ENCODE results near the gene STPG3. TPM values are rescaled to one million over a fixed set of nuclear protein-coding genes. Genes with fewer than 3 reads are reported as not detected.

Gene STPG3
- total and polyA plus RNA-seq, 9 of the 15 experiments (the other 6 are each of a cell fraction or from before 2014, with no cell fraction given), result not detected

DNA sequence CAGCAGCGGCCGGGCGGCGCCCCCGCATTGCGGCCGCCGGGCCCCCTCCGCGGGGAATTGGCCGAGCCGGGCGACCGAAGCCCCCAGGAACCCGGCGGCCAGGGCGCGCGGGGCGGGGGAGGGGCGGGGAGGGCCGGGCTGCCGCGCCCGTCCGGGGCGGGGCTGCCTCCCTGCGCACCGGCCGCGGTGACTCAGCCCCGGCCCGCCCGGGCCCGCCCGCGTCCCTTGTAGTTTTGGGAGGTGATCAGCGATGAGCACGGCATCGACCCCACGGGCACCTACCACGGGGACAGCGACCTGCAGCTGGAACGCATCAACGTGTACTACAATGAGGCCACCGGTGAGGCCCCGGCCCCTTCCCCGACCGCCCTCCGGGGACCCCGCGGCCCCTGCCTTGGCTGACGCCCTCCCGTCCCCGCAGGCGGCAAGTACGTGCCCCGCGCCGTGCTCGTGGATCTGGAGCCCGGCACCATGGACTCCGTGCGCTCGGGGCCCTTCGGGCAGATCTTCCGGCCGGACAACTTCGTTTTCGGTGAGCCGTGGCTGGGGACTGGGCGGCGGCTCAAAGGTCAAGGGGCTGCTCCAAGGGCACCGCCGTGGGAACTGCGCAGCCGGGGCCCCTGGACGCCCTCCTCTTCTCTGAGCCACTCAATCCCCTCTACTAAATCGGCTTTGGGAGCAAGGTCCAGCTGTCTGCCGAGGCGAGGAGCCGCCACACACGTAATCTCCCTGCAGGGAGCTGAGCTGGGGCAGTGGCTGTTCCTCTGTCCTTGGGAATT, 9.4 kb upstream of the STPG3 start:
- intact Hi-C loops (cut with micrococcal nuclease), result loop anchor here (1.0 to 10.0 kb wide), 4 partner anchors 13 to 457 kb away; partner anchors contain the start of genes NELFB, NRARP and TOR4A
- H3K4me3 ChIP-seq, result peak overlapping the region; percentile 96
- POLR2A ChIA-PET, result interaction anchor here (0.6 to 6.5 kb wide), 29 partner anchors 9 to 515 kb away, joined by 3 to 221 read pairs (median 5); partner anchors contain the start of genes ANAPC2, CYSRT1, NELFB and SLC34A3
- TF ChIP-seq ILK (tag; IDR thresholded peaks at IDR 0.05; ENCODE audit: borderline replicate concordance, low read depth) (no peak), TGIF2 (CRISPR knock-in tag; IDR thresholded peaks at IDR 0.05) (0 out of 2 replicates have a peak, but pooled peaks have one; percentile 79), SAP30 (IDR thresholded peaks at IDR 0.05; ENCODE audit: borderline replicate concordance, insufficient read depth, low read depth, low read length, poor library complexity, severe bottlenecking) (peak; percentile 21), POLR2A (conservative IDR thresholded peaks at IDR 0.05) (0 out of 2 replicates have a peak, but pooled peaks have one; percentile 46), ZC3H4 (CRISPR knock-in tag; IDR thresholded peaks at IDR 0.05; ENCODE audit: borderline replicate concordance) (0 out of 2 replicates have a peak, but pooled peaks have one; percentile 5), PBX2 (CRISPR knock-in tag; IDR thresholded peaks at IDR 0.05; ENCODE audit: low read depth) (no peak), PBX2 (tag; conservative IDR thresholded peaks at IDR 0.05; ENCODE audit: low read depth) (no peak), NFE2 (IDR thresholded peaks at IDR 0.05; ENCODE audit: low read depth) (peak; percentile 20; the same call in 1 of the 2 replicates), SMAD2 (IDR thresholded peaks at IDR 0.05; ENCODE audit: low read depth, low read length) (no peak), KAT7 (CRISPR knock-in tag; IDR thresholded peaks at IDR 0.05; ENCODE audit: borderline replicate concordance) (peak; percentile 90), ATF7 (IDR thresholded peaks at IDR 0.05) (no peak), KDM1A (IDR thresholded peaks at IDR 0.05) (no peak), ZNF311 (CRISPR knock-in tag; IDR thresholded peaks at IDR 0.05) (no peak), SRF (CRISPR knock-in tag; IDR thresholded peaks at IDR 0.05) (no peak)
- TF ChIP-seq, protein P1, sequence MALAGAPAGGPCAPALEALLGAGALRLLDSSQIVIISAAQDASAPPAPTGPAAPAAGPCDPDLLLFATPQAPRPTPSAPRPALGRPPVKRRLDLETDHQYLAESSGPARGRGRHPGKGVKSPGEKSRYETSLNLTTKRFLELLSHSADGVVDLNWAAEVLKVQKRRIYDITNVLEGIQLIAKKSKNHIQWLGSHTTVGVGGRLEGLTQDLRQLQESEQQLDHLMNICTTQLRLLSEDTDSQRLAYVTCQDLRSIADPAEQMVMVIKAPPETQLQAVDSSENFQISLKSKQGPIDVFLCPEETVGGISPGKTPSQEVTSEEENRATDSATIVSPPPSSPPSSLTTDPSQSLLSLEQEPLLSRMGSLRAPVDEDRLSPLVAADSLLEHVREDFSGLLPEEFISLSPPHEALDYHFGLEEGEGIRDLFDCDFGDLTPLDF (CRISPR knock-in tag; IDR thresholded peaks at IDR 0.05), result no peak
- TF ChIP-seq, protein P2, sequence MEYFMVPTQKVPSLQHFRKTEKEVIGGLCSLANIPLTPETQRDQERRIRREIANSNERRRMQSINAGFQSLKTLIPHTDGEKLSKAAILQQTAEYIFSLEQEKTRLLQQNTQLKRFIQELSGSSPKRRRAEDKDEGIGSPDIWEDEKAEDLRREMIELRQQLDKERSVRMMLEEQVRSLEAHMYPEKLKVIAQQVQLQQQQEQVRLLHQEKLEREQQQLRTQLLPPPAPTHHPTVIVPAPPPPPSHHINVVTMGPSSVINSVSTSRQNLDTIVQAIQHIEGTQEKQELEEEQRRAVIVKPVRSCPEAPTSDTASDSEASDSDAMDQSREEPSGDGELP (CRISPR knock-in tag; IDR thresholded peaks at IDR 0.05; ENCODE audit: borderline replicate concordance), result peak; percentile 31; the same call in 1 of the 2 replicates

More for the DNA sequence above, 9.4 kb upstream of the STPG3 start:
- Histone ChIP-seq H3K27ac (ENCODE audit: extremely low read depth, low read depth, low read length) (peak overlapping the region; percentile 90), H3K9ac (ENCODE audit: insufficient read depth in 1 of 2, low read depth in 2 of 2, low read length in 2 of 2) (peak overlapping the region; percentile 87 to 100), H3K27me3 (ENCODE audit: control insufficient read depth in 2 of 2, insufficient read depth in 2 of 2, low read length in 2 of 2) (no peaks in the 10 kb centered on the region), H3K9me1 (ENCODE audit: control insufficient read depth, insufficient read depth, low read length) (peaks cover 4% of the 10 kb centered on the region), H3K36me3 (ENCODE audit: control insufficient read depth, insufficient read depth, low read length) (peaks cover 30% of the 10 kb centered on the region), H3K9me3 (replicated peaks; ENCODE audit: control insufficient read depth, insufficient read depth, low read depth, low read length) (no peaks in the 10 kb centered on the region), H2AFZ (ENCODE audit: low read depth, low read length) (no peak overlapping the region), H4K20me1 (replicated peaks; ENCODE audit: control insufficient read depth, insufficient read depth, low read length) (peaks cover 30% of the 10 kb centered on the region), H3K4me1 (replicated peaks in 1 of 2; ENCODE audit: control insufficient read depth in 2 of 2, insufficient read depth in 2 of 2, low read length in 2 of 2) (peaks cover 28 to 91% of the 10 kb centered on the region in 2 experiments), H3K79me2 (ENCODE audit: control insufficient read depth, insufficient read depth, low read length) (peaks cover 57% of the 10 kb centered on the region), H3K4me2 (ENCODE audit: insufficient read depth, low read length) (peak overlapping the region; percentile 95)
- no peak for FAIRE-seq
- no TSS peak for BruUV-seq (replicated peaks)
- in situ Hi-C loops (cut with MboI), result loop anchor here (25.0 kb wide), 1 partner anchor 454 kb away; the partner anchor contains the start of genes CCDC183 and TMEM141
- DNase-seq (ENCODE audit: extremely low read depth in 1 of 4, low spot score in 3 of 4), result peak; percentile 77 to 88 (median 85)
- ATAC-seq, result peak; percentile 11
- CTCF ChIA-PET (ENCODE audit: low intra/inter-chr PET ratio), result no interaction called here
- WGBS (ENCODE audit: insufficient coverage, low coverage, missing lambda C conversion rate), result under 1% methylated on average over 43 of the region's 83 CpGs
